ENCODE results near the gene SLC30A2.

SLC30A2 gene

GRCh38 chr1:25999041-25999800 is 46.7 kb downstream of the SLC30A2 start:
- H3K4me3 ChIP-seq (ENCODE audit: low read length) = no peak overlapping the region
- no peak for DNase-seq (ENCODE audit: low read depth)
- TF ChIP-seq, protein P1, sequence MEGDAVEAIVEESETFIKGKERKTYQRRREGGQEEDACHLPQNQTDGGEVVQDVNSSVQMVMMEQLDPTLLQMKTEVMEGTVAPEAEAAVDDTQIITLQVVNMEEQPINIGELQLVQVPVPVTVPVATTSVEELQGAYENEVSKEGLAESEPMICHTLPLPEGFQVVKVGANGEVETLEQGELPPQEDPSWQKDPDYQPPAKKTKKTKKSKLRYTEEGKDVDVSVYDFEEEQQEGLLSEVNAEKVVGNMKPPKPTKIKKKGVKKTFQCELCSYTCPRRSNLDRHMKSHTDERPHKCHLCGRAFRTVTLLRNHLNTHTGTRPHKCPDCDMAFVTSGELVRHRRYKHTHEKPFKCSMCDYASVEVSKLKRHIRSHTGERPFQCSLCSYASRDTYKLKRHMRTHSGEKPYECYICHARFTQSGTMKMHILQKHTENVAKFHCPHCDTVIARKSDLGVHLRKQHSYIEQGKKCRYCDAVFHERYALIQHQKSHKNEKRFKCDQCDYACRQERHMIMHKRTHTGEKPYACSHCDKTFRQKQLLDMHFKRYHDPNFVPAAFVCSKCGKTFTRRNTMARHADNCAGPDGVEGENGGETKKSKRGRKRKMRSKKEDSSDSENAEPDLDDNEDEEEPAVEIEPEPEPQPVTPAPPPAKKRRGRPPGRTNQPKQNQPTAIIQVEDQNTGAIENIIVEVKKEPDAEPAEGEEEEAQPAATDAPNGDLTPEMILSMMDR (IDR thresholded peaks at IDR 0.05; ENCODE audit: insufficient read depth, low read depth, low read length, missing control alignments) = no peak

DNA sequence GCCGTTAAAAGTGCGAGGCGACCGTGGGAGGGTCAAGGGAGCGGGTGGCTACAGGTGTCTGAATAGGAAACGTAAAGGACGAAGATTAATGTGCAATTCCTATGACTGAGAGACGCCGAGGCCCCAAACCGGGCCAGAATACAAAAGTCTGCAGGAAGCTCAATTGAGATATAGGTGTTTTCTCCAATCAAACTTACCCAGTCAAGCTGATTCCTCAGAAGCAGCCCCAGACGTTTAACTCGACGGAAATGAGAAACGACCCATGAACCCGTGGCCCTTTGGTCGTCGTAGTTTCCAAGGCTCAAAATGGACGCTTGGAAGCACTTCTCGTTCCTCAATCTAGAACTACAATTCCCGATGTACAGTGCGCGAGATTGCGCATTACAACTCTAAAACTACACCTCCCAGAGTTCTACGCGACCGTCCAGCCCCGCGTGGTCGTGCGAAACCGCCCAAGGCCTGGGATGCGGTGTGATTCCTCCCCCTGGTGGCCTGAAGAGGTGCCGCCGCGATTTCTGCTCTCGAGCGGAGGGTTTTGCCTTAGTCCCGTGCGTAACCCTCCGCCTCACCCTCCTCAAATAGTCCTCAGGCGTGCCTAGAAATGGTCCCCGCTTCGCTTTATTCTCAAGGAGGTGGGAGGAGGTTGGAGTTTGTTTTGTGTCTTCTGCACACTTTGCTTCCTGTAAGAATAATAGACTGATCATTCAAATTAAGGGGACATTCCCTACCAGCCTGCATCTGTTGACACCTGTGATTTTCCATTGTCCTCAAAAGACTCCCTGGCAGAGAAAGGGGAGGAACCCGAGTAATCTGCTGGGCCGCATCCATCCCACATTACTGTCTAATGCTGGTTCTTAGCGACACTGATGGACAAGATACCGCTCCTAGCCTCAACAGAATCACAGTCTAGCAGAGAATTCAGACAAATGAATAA is 47.8 kb downstream of the SLC30A2 start, which contains the start of gene PAFAH2:
Gene PAFAH2 (minus strand): TSS at position 236 of the 934 bp plus-strand sequence. CDS start 7,247 bp downstream, outside the sequence.
- peak; percentile 100 for DNase-seq (ENCODE audit: low read depth)
- TF ChIP-seq, protein P1 (IDR thresholded peaks at IDR 0.05; ENCODE audit: insufficient read depth, low read depth, low read length, missing control alignments) = peak; percentile 96
- peak within 1 kb of the TSS; percentile 70 for H3K4me3 ChIP-seq (ENCODE audit: low read length)

GRCh38 chr1:25996966-25997827 is 48.7 kb downstream of the SLC30A2 start:
- DNase-seq (ENCODE audit: low read depth) = peak; percentile 47
- peak overlapping the region; percentile 70 for H3K4me3 ChIP-seq (ENCODE audit: low read length)
- TF ChIP-seq, protein P1 (IDR thresholded peaks at IDR 0.05; ENCODE audit: insufficient read depth, low read depth, low read length, missing control alignments) = no peak

DNA sequence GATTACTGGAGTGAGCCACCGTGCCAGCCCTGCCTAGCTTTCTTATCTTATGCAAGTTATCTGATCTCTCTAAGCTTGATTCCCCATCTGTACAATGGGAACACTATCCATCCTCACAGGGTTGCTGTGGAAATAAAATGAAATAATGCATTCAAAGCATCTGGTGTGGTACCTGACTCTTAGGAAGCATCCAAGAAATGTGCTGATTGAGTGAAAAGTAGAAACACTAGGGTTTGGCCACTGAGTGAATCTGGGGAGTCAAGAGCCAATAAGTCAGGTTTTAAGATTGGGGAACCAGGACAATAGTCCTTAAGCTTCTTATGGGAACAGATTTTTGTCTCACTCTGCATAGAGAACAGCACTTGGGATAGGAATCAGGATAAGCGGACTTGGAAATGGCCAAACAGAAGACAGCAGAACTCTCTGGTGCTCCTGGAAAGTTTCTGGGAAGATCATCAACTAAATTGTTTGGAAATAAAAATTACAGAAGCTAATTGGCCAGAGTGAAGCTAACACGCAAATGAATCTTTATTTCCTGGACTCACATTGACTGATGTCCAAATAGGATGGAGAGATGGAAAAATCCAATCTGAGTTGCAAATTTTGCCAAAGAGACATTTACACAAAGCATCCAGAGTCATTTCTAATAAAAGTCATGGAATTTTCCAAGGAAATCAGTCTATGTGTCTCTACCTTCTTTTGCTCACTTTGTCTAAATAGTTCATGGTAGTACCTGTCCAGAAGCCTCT is 51.3 kb downstream of the SLC30A2 start:
- TF ChIP-seq, protein P1 (IDR thresholded peaks at IDR 0.05; ENCODE audit: insufficient read depth, low read depth, low read length, missing control alignments) = no peak
- no peak overlapping the region for H3K4me3 ChIP-seq (ENCODE audit: low read length)
- DNase-seq (ENCODE audit: low read depth) = no peak

GRCh38 chr1:25993197-25993951 is 52.5 kb downstream of the SLC30A2 start:
- DNase-seq (ENCODE audit: low read depth) = no peak
- TF ChIP-seq, protein P1 (IDR thresholded peaks at IDR 0.05; ENCODE audit: insufficient read depth, low read depth, low read length, missing control alignments) = no peak
- H3K4me3 ChIP-seq (ENCODE audit: low read length) = no peak overlapping the region
